Measurements from ENCODE around the gene SIDT2. TPM values are rescaled to one million over a fixed set of nuclear protein-coding genes. Genes with fewer than 3 reads are reported as not detected.

SIDT2 gene
- total RNA-seq, 1 donor from 2014 or later: 3.2 TPM

GRCh38 chr11:117232911-117233409, 54.4 kb downstream of the SIDT2 start:
- FAIRE-seq (no peak), DNase-seq (ENCODE audit: low read depth) (no peak)
- no peak for TF ChIP-seq CTCF (IDR thresholded peaks at IDR 0.05; ENCODE audit: insufficient read depth, low read length, severe bottlenecking)
- H3K36me3 ChIP-seq (ENCODE audit: control insufficient read depth, insufficient read depth, low read length): peaks cover 10% of the 10 kb centered on the region
- H3K27me3 ChIP-seq (ENCODE audit: control insufficient read depth, insufficient read depth, low read length): no peaks in the 10 kb centered on the region
- H3K4me3 ChIP-seq (ENCODE audit: low read depth, low read length): peak overlapping the region; percentile 50

- no peak overlapping the region for H3K4me3 ChIP-seq (ENCODE audit: low read depth, low read length)
- DNase-seq (ENCODE audit: low read depth) (no peak), FAIRE-seq (no peak)
- H3K36me3 ChIP-seq (ENCODE audit: control insufficient read depth, insufficient read depth, low read length): peaks cover 5% of the 10 kb centered on the region
- H3K27me3 ChIP-seq (ENCODE audit: control insufficient read depth, insufficient read depth, low read length): no peaks in the 10 kb centered on the region
- no peak for TF ChIP-seq CTCF (IDR thresholded peaks at IDR 0.05; ENCODE audit: insufficient read depth, low read length, severe bottlenecking)
These were observed 59.7 kb downstream of the SIDT2 start for GRCh38 chr11:117238221-117238620.

- no peak overlapping the region for H3K4me3 ChIP-seq (ENCODE audit: low read depth, low read length)
- peak; percentile 20 for TF ChIP-seq CTCF (IDR thresholded peaks at IDR 0.05; ENCODE audit: insufficient read depth, low read length, severe bottlenecking)
- H3K27me3 ChIP-seq (ENCODE audit: control insufficient read depth, insufficient read depth, low read length): no peaks in the 10 kb centered on the region
- DNase-seq (ENCODE audit: low read depth) (peak; percentile 81), FAIRE-seq (peak; percentile 52)
- H3K36me3 ChIP-seq (ENCODE audit: control insufficient read depth, insufficient read depth, low read length): peaks cover 5% of the 10 kb centered on the region
These were observed 60.8 kb downstream of the SIDT2 start for GRCh38 chr11:117239295-117239694.

Other genes with a start within 250 kb of the SIDT2 start
- gene SIK3, start 80.3 kb upstream of the SIDT2 start, total RNA-seq: 6.8 and 7.3 TPM in 2 replicates
- 148 and 226 TPM in 2 replicates for gene PAFAH1B2, start 34.5 kb upstream of the SIDT2 start, total RNA-seq
- gene TAGLN, start 20.6 kb downstream of the SIDT2 start, total RNA-seq: 12.4 and 91.5 TPM in 2 replicates
- gene PCSK7, start 53.3 kb downstream of the SIDT2 start, total RNA-seq: 27.9 and 40.3 TPM in 2 replicates
- 5.8 and 7.6 TPM in 2 replicates for gene RNF214, start 53.9 kb downstream of the SIDT2 start, total RNA-seq
- gene BACE1-AS, start 112.6 kb downstream of the SIDT2 start, total RNA-seq: 1.1 and 1.5 TPM in 2 replicates
- gene BACE1, start 137.5 kb downstream of the SIDT2 start, total RNA-seq: 4.2 and 5.4 TPM in 2 replicates
- gene CEP164, start 149.1 kb downstream of the SIDT2 start, total RNA-seq: 20.3 and 28.3 TPM in 2 replicates

Data from bronchial epithelial cell (primary cell).